Liver (tissue), 9 donors: Measurements from ENCODE around the gene THRB. TPM values are rescaled to one million over a fixed set of nuclear protein-coding genes. Genes with fewer than 3 reads are reported as not detected.

Source experiments
- DNase-seq: peaks from one replicate; pipeline ENCODE4 v3.0.0-alpha.2; 2017; ENCODE audit warnings: low spot score
- H3K27ac ChIP-seq, 2 donors: one replicate each; pipeline ENCODE4 v1.7.0; 2013; ENCODE audit warnings: inconsistent platforms in 2 of 2, low read length in 2 of 2, control low read depth in 1 of 2, low read depth in 1 of 2, mild to moderate bottlenecking in 1 of 2
- H3K27me3 ChIP-seq, 4 donors: one replicate each; pipeline versions ENCODE4 v1.6.1 to v1.7.0; 2013; ENCODE audit warnings: low read length in 3 of 4, inconsistent platforms in 1 of 4, mild to moderate bottlenecking in 1 of 4, moderate library complexity in 1 of 4; ENCODE audit not compliant: control insufficient read depth in 4 of 4, insufficient read depth in 4 of 4
- H3K36me3 ChIP-seq, 4 donors: one replicate each; pipeline versions ENCODE4 v1.6.1 to v1.7.0; 2013; ENCODE audit warnings: low read length in 3 of 4, mild to moderate bottlenecking in 3 of 4, low read depth in 1 of 4, moderate library complexity in 1 of 4; ENCODE audit not compliant: control insufficient read depth in 4 of 4, insufficient read depth in 3 of 4
- H3K4me1 ChIP-seq, 4 donors: one replicate each; pipeline versions ENCODE4 v1.6.1 to v1.7.0; 2013; ENCODE audit warnings: low read length in 3 of 4, mild to moderate bottlenecking in 3 of 4, moderate library complexity in 1 of 4; ENCODE audit not compliant: control insufficient read depth in 4 of 4, insufficient read depth in 4 of 4
- H3K4me3 ChIP-seq, 3 donors: one replicate each; pipeline versions ENCODE4 v1.6.1 to v1.7.0; 2013; ENCODE audit warnings: low read length in 3 of 3, control low read depth in 1 of 3, low read depth in 1 of 3, mild to moderate bottlenecking in 1 of 3
- H3K9ac ChIP-seq, 2 donors: one replicate each; pipeline ENCODE4 v1.7.0; 2013; ENCODE audit warnings: low read length in 2 of 2, mild to moderate bottlenecking in 2 of 2, moderate library complexity in 2 of 2, control low read depth in 1 of 2, low read depth in 1 of 2
- H3K9me3 ChIP-seq, 4 donors: one replicate each; pipeline versions ENCODE4 v1.6.1 to v1.7.0; 2013; ENCODE audit warnings: low read length in 3 of 4; ENCODE audit not compliant: control insufficient read depth in 4 of 4
- CTCF ChIP-seq: fragments of 150-350 bp; IDR thresholded peaks from 2 replicates; pipeline ENCODE4 v1.5.1; 2017; ENCODE audit warnings: improper control_type of control experiment, low read depth, low read length; ENCODE audit not compliant: missing input control
- EGR1 ChIP-seq, 2 donors: IDR thresholded peaks; 2 replicates each; pipeline ENCODE4 v1.6.1; 2016 to 2018; ENCODE audit warnings: antibody characterized with exemption in 2 of 2, low read depth in 2 of 2
- FOXA1 ChIP-seq: IDR thresholded peaks from 2 replicates; pipeline ENCODE4 v1.6.1; 2016; ENCODE audit warnings: antibody characterized with exemption
- FOXA2 ChIP-seq: IDR thresholded peaks from 2 replicates; pipeline ENCODE4 v1.6.1; 2016; ENCODE audit warnings: antibody characterized with exemption
- GABPA ChIP-seq, 2 donors: IDR thresholded peaks in 1 of 2; conservative IDR thresholded peaks in 1 of 2; 2 replicates each; pipeline ENCODE4 v1.6.1; 2016; ENCODE audit warnings: antibody characterized with exemption in 2 of 2, mild to moderate bottlenecking in 1 of 2, moderate library complexity in 1 of 2
- HNF4A ChIP-seq, 2 donors: conservative IDR thresholded peaks; 2 replicates each; pipeline ENCODE4 v1.6.1; 2016; ENCODE audit warnings: antibody characterized with exemption in 2 of 2, mild to moderate bottlenecking in 2 of 2
- HNF4G ChIP-seq: IDR thresholded peaks from 2 replicates; pipeline ENCODE4 v1.6.1; 2016; ENCODE audit warnings: antibody characterized with exemption
- JUND ChIP-seq, 2 donors: IDR thresholded peaks; 2 replicates each; pipeline ENCODE4 v1.6.1; 2016; ENCODE audit warnings: antibody characterized with exemption in 2 of 2
- MAX ChIP-seq: IDR thresholded peaks from 2 replicates; pipeline ENCODE4 v1.6.1; 2016; ENCODE audit warnings: antibody characterized with exemption
- NR2F2 ChIP-seq: IDR thresholded peaks from 2 replicates; pipeline ENCODE4 v1.6.1; 2016; ENCODE audit warnings: antibody characterized with exemption
- RAD21 ChIP-seq, 2 donors: IDR thresholded peaks; 2 replicates each; pipeline ENCODE4 v1.6.1; 2016; ENCODE audit warnings: antibody characterized with exemption in 2 of 2, mild to moderate bottlenecking in 2 of 2
- RXRA ChIP-seq, 2 donors: IDR thresholded peaks; 2 replicates each; pipeline ENCODE4 v1.6.1; 2017 to 2018; ENCODE audit warnings: antibody characterized with exemption in 2 of 2, mild to moderate bottlenecking in 1 of 2
- SP1 ChIP-seq: IDR thresholded peaks from 2 replicates; pipeline ENCODE4 v1.6.1; 2018; ENCODE audit warnings: antibody characterized with exemption, mild to moderate bottlenecking
- TAF1 ChIP-seq: conservative IDR thresholded peaks from 2 replicates; pipeline ENCODE4 v1.6.1; 2016; ENCODE audit warnings: antibody characterized with exemption, mild to moderate bottlenecking
- YY1 ChIP-seq: IDR thresholded peaks from 2 replicates; pipeline ENCODE4 v1.6.1; 2016; ENCODE audit warnings: antibody characterized with exemption, mild to moderate bottlenecking
- ZBTB33 ChIP-seq: IDR thresholded peaks from 2 replicates; pipeline ENCODE4 v1.6.1; 2016; ENCODE audit warnings: antibody characterized with exemption
- polyA plus RNA-seq, 2 donors: library from polyadenylated mRNA; stranded (reverse) in 1 of 2; unstranded in 1 of 2; fragments of 200-250 nt in 1 of 2; fragments of >200 nt in 1 of 2; fragmentation: Nextera tagmentation in 1 of 2; extraction: Ambion mirVana in 1 of 2; gene quantifications; one replicate each; pipeline versions ENCODE4 v1.2.1 to v1.2.3, GENCODE V29; 2013 to 2015
- total RNA-seq, 2 donors: library from RNA; depleted of rRNA; stranded (reverse); fragments of >200 nt; gene quantifications; one replicate each; pipeline ENCODE4 v1.2.3, GENCODE V29; 2014
- TF ChIP-seq, protein P1 (sequence below): IDR thresholded peaks from 2 replicates; pipeline ENCODE4 v1.6.1; 2016; ENCODE audit warnings: antibody characterized with exemption, mild to moderate bottlenecking
- TF ChIP-seq, protein P2 (sequence below): IDR thresholded peaks from 2 replicates; pipeline ENCODE4 v1.6.1; 2016; ENCODE audit warnings: antibody characterized with exemption
- donor health status: healthy.
- donor health status: healthy.
- donor health status: healthy.
- donor health status: healthy.
- donor health status: healthy.

The THRB gene
- total and polyA plus RNA-seq, 4 donors = 5.9 to 23.9 (median 9.3) TPM

- no peak for DNase-seq
- Histone ChIP-seq H3K4me3 (no peak overlapping the region), H3K9me3 (peaks cover 0 to 8% (median 8%) of the 10 kb centered on the region in 4 donors), H3K27ac (no peak overlapping the region), H3K4me1 (peaks cover 0 to 3% (median 0%) of the 10 kb centered on the region in 4 donors), H3K36me3 (peaks cover 0 to 10% (median 8%) of the 10 kb centered on the region in 4 donors), H3K27me3 (no peaks in the 10 kb centered on the region), H3K9ac (no peak overlapping the region)
- TF ChIP-seq FOXA2 = no peak
- TF ChIP-seq, protein P1, sequence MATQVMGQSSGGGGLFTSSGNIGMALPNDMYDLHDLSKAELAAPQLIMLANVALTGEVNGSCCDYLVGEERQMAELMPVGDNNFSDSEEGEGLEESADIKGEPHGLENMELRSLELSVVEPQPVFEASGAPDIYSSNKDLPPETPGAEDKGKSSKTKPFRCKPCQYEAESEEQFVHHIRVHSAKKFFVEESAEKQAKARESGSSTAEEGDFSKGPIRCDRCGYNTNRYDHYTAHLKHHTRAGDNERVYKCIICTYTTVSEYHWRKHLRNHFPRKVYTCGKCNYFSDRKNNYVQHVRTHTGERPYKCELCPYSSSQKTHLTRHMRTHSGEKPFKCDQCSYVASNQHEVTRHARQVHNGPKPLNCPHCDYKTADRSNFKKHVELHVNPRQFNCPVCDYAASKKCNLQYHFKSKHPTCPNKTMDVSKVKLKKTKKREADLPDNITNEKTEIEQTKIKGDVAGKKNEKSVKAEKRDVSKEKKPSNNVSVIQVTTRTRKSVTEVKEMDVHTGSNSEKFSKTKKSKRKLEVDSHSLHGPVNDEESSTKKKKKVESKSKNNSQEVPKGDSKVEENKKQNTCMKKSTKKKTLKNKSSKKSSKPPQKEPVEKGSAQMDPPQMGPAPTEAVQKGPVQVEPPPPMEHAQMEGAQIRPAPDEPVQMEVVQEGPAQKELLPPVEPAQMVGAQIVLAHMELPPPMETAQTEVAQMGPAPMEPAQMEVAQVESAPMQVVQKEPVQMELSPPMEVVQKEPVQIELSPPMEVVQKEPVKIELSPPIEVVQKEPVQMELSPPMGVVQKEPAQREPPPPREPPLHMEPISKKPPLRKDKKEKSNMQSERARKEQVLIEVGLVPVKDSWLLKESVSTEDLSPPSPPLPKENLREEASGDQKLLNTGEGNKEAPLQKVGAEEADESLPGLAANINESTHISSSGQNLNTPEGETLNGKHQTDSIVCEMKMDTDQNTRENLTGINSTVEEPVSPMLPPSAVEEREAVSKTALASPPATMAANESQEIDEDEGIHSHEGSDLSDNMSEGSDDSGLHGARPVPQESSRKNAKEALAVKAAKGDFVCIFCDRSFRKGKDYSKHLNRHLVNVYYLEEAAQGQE = no peak
- no peak for TF ChIP-seq CTCF
- TF ChIP-seq SP1 = no peak
- no peak for TF ChIP-seq YY1
- TF ChIP-seq RAD21 (IDR thresholded peaks at IDR 0.05) = no peak
- no peak for TF ChIP-seq HNF4A (conservative IDR thresholded peaks at IDR 0.05)
- TF ChIP-seq FOXA1 = no peak
- TF ChIP-seq JUND (IDR thresholded peaks at IDR 0.05) = no peak
- no peak for TF ChIP-seq EGR1 (IDR thresholded peaks at IDR 0.05; ENCODE audit: low read depth in 2 of 2)
- no peak for TF ChIP-seq MAX
- no peak for TF ChIP-seq NR2F2
- no peak for TF ChIP-seq RXRA (IDR thresholded peaks at IDR 0.05)
- TF ChIP-seq HNF4G = no peak
- TF ChIP-seq, protein P2, sequence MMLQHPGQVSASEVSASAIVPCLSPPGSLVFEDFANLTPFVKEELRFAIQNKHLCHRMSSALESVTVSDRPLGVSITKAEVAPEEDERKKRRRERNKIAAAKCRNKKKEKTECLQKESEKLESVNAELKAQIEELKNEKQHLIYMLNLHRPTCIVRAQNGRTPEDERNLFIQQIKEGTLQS = no peak
- TF ChIP-seq TAF1 = no peak
- no peak for TF ChIP-seq ZBTB33
- TF ChIP-seq GABPA (IDR thresholded peaks at IDR 0.05 in 1 of 2, conservative IDR thresholded peaks at IDR 0.05 in 1 of 2) = no peak
These were observed 203.0 kb downstream of the THRB start for GRCh38 chr3:24291646-24292045.
